Measurements from ENCODE around the gene TMEM273.
A peak's percentile ranks its signal among the peaks of the same experiment; 100 is the strongest.

The TMEM273 gene

DNA sequence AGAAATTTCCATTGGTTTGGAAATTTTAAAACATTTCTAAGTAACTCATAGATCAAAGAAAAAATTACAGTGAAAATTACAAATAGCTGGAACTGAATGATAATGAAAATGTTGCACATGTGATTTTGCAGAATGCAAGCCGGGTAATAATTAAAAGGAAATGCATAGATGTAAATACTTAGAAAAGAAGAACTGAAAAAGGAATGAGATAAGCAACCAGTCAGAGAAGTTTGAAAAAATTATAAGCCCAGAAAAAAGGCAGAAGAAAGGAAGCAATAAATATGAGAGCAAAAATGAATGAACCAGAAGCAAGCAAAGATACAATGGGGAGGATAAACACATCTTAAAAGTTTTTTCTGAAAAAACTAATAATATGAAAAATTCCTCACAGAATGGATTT lies 3.2 kb upstream of the TMEM273 start:
- Mint-ChIP-seq H3K9me3 (peaks cover 0 to 5% of the 10 kb centered on the region in 2 donors), H3K4me1 (peaks cover 38 to 66% of the 10 kb centered on the region in 2 donors), H3K27me3 (no peaks in the 10 kb centered on the region), H3K4me3 (peak overlapping the region in 1 of 2 donors; percentile 1), H3K27ac (peak overlapping the region; percentile 1), H3K36me3 (peaks cover 8 to 14% of the 10 kb centered on the region in 2 donors)
- no peak for DNase-seq
- ATAC-seq (replicated peaks), result peak; percentile 26 to 52

DNA sequence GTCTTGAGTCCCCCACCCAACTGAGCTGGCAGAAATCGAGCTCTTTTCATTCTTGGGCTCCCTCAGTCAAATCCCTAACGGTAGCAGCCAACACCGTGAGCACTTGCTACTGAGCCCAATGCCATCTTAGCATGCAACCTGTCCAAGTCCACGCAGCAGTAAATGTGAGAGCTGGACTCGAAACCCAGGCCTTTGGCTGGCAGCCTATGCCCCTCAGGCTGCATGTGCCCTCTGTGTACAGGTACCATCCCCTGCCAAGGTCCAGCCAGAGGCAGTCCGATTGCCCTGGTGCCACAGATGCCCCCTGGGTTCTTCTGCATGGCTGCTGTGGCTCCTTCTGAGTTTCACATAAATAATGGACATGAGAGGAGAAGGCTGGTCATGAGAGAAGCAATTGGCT lies 1.2 kb upstream of the TMEM273 start:
- DNase-seq (no peak), ATAC-seq (replicated peaks) (no peak)
- peak overlapping the region; percentile 96 for H3K27ac Mint-ChIP-seq
- H3K27me3 Mint-ChIP-seq, result no peaks in the 10 kb centered on the region
- peaks cover 0 to 3% of the 10 kb centered on the region in 2 donors for H3K9me3 Mint-ChIP-seq
- peak overlapping the region; percentile 77 to 83 for H3K4me3 Mint-ChIP-seq
- H3K36me3 Mint-ChIP-seq, result peaks cover 15 to 18% of the 10 kb centered on the region in 2 donors
- peaks cover 49 to 81% of the 10 kb centered on the region in 2 donors for H3K4me1 Mint-ChIP-seq

DNA sequence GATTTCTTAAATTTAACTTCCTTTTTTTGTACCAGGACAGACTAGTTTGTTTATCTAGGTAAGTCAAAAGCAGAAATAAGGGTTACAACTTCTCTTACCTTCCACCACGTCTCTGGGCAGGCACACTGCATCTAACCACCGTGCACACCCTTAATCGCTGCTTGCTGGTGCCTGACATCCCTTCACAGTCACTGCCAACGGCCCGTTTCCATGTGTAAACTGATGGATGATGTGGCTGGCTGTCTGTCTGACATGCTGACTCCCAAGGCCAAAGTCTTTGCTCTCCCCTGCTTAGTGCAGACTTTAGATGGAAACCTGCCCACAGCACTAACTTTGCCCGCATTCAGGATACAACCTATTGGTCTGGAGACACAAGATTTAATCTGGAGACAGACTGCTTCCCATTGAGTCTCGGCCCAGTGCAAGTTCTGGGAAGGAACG lies 1.1 kb downstream of the TMEM273 start:
- H3K36me3 Mint-ChIP-seq, result peaks cover 21 to 22% of the 10 kb centered on the region in 2 donors
- peaks cover 0 to 2% of the 10 kb centered on the region in 2 donors for H3K9me3 Mint-ChIP-seq
- ATAC-seq (replicated peaks) (no peak), DNase-seq (no peak)
- H3K4me1 Mint-ChIP-seq, result peaks cover 55 to 87% of the 10 kb centered on the region in 2 donors
- H3K27ac Mint-ChIP-seq, result peak overlapping the region; percentile 57
- no peaks in the 10 kb centered on the region for H3K27me3 Mint-ChIP-seq
- H3K4me3 Mint-ChIP-seq, result peak overlapping the region; percentile 86 to 95

DNA sequence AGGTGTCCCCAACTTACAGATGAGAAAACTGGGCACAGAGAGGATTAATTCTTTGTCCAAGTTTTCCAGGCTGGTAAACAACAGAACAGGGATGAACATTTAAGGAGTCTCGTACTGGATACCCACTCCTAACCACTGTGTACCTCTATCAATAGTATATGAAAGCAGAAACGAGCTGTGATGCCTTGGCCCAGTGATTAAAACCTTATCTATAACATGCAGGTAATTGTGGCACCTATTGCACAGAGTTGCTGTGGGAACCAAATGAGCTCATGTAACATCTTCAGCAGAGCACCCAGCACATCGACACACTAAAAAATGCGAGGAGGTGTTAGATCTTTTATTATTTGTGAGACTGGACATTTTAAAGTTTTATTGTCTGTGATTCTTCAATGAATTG lies 1.6 kb downstream of the TMEM273 start:
- no peaks in the 10 kb centered on the region for H3K27me3 Mint-ChIP-seq
- peaks cover 58 to 91% of the 10 kb centered on the region in 2 donors for H3K4me1 Mint-ChIP-seq
- H3K27ac Mint-ChIP-seq, result peak overlapping the region; percentile 57
- ATAC-seq (replicated peaks) (no peak), DNase-seq (no peak)
- H3K36me3 Mint-ChIP-seq, result peaks cover 23 to 25% of the 10 kb centered on the region in 2 donors
- peak overlapping the region; percentile 86 to 95 for H3K4me3 Mint-ChIP-seq
- H3K9me3 Mint-ChIP-seq, result peaks cover 0 to 2% of the 10 kb centered on the region in 2 donors

DNA sequence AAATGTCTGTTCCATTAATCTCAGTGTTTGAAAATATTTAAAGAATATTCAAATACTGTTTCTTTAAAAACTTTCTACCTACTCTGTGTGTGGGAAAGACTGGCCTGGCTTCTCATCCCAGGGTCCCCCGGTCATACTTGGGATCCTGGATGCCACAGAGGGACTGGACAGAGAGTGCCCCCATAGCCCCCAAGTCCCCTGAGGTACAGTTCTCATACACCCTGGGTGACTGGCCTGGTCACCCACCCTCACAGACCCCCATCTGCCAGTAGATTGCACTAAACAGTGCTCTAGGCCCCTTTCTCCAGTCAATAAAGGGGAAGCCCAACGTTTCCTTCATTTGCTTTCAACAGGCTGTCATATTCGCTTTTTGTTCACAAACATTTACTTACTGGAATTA lies 3.0 kb downstream of the TMEM273 start:
- DNase-seq (no peak), ATAC-seq (replicated peaks) (no peak)
- Mint-ChIP-seq H3K36me3 (peaks cover 33 to 37% of the 10 kb centered on the region in 2 donors), H3K9me3 (no peaks in the 10 kb centered on the region), H3K27ac (peak overlapping the region; percentile 56), H3K4me3 (peak overlapping the region; percentile 51 to 95), H3K4me1 (peaks cover 59 to 91% of the 10 kb centered on the region in 2 donors), H3K27me3 (no peaks in the 10 kb centered on the region)

DNA sequence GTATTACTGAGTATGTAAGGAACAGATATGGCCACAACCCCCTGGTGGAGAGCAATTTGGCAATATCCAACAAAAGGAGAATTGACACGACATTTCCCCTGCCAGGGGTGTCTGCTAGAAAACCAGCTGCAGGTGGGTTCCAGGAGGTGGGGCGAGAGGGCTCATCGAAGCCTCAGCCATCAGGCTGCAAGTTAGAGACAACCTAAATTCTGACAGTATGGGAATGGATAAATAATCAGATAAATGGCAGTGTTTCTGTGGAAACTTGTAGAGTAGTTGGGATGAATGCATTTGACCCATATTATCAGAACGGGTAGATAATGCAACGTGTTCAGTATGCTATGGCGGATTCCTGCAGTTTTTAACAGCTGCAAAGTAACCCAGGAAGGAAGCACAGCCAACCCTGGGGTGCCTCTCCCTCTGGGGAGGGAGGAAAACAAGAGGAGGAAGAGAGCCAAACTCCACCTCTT lies 3.5 kb downstream of the TMEM273 start:
- peaks cover 37 to 40% of the 10 kb centered on the region in 2 donors for H3K36me3 Mint-ChIP-seq
- ATAC-seq (replicated peaks) (no peak), DNase-seq (no peak)
- H3K27me3 Mint-ChIP-seq, result no peaks in the 10 kb centered on the region
- no peaks in the 10 kb centered on the region for H3K9me3 Mint-ChIP-seq
- H3K4me1 Mint-ChIP-seq, result peaks cover 58 to 91% of the 10 kb centered on the region in 2 donors
- peak overlapping the region; percentile 65 to 81 for H3K4me3 Mint-ChIP-seq
- no peak overlapping the region for H3K27ac Mint-ChIP-seq

DNA sequence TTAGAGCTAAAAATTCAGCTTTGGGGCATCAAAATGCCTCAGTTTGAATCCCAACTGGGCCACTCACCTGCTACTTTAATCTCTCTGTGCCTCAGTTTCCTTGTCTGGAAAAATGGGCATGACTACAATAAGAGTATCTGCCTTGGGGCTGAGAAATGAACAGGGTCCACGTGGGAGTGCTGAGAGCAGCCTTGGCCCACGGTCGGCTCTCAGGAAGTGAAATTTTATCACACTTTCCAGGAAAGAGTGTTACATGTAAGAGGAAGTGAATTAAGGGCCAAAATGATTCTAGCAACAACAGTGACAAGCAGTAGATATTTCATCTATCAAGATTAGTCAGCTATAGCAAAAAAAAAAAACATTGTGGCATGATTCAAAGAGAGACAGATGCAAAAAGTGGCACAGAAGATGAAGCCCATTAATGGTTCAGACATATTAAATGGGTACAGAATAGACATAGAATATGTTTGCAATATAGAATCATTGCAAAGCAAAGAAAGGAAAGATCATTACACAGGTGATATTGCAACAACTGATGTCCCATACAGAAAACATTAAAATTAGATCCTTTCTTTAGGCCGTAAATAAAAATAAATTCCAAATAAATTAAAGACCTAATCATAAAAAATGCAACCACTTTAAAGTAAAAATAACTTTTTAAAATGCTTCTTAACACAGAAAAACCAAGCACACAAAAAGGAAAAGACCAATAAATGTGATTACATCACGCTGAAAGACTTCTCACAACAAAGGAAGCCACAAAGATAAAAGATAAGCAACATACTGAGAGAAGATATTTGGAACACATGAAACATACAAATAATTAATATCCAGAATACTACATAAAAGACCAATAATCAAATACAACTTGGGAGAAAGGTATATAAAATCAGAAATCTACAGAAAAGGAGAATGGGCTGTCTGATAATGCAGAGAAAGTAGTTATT lies 4.3 kb downstream of the TMEM273 start:
- Mint-ChIP-seq H3K4me1 (peaks cover 58 to 91% of the 10 kb centered on the region in 2 donors), H3K4me3 (peak overlapping the region; percentile 65 to 81), H3K27me3 (no peaks in the 10 kb centered on the region), H3K27ac (peak overlapping the region; percentile 49), H3K36me3 (peaks cover 37 to 41% of the 10 kb centered on the region in 2 donors), H3K9me3 (no peaks in the 10 kb centered on the region)
- peak; percentile 73 to 77 for ATAC-seq (replicated peaks)
- DNase-seq, result no peak

DNA sequence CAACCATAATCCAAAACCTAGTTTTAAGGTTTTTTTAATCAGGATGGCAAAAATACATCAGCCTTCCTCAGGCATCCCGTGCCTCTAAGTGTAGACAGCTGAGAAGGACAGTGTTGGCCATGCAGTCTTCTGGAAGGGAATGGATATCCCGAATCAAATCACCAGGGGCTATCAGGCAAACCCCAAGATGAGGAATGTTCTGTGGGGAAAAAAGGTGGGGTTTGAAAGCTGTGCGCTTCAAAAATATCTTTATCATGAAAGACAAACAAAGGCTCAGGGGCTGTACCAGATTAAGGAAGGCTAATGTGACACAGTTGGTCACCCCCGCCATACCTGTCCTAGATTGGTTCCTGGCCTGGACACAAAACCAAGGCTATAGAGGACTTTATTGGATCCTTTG lies 5.4 kb downstream of the TMEM273 start:
- ATAC-seq (replicated peaks), result no peak
- Mint-ChIP-seq H3K4me3 (no peak overlapping the region), H3K27ac (peak overlapping the region; percentile 10), H3K27me3 (no peaks in the 10 kb centered on the region), H3K36me3 (peaks cover 39 to 47% of the 10 kb centered on the region in 2 donors), H3K4me1 (peaks cover 61 to 93% of the 10 kb centered on the region in 2 donors), H3K9me3 (no peaks in the 10 kb centered on the region)
- DNase-seq, result no peak

DNA sequence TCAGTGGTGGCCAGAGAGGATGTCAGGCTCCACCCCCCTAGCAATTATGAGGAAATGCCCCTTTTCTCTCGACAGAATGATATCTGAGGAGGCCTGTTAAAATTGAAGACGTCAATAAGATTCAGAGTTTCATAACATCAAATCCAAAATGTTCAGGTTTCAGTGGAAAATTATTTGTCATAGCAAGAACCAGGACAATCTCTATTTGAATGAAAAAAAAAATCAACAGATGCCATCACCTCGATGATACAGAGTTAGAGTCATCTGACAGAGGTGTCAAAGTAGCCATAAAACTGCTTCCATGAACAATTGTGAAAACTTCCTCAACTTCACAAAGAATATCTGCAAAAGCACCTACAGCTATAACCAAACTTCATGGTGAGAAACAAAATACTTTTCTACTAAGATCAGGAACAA lies 7.7 kb downstream of the TMEM273 start:
- ATAC-seq (replicated peaks), result peak; percentile 2 to 22
- Mint-ChIP-seq H3K36me3 (peaks cover 35 to 54% of the 10 kb centered on the region in 2 donors), H3K27ac (peak overlapping the region; percentile 81)

DNA sequence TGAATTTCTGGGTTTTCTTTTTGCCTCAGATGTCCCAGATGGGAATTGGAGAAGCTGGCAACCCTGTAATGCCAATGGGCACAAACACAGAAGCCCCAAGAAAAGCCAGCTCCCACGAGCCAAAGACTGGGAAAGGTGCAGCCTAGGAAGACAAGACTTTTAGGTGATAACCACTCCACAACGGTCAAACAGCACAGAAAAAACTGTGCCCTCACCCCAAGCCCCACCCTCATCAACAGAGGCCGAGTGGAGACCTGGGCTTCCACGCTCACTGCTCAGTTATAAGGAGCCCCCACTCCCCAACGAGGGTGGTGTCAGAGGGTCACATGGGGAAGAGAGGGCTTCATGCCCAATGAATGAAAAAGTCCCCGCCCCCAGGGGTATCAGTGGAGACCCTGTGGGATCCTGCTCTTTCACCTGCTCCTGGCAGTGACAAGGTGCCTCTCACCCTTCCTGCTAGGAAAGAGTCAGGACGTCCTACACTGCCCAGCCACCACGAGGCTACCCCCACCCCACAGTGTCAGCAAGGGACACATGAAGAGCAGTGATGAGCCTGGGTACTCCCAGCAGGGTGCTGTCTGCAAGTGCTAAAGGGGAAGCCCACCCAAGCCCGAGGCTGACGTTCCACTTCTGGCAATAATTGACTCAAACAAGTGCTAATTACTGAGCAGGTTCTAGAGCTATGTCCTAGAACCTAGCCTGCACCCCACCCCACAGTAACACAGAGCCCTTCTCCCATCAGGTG lies 8.3 kb downstream of the TMEM273 start:
- H3K9me3 Mint-ChIP-seq, result no peaks in the 10 kb centered on the region
- ATAC-seq (replicated peaks) (peak in 1 of 2 donors; percentile 20), DNase-seq (no peak)
- H3K27ac Mint-ChIP-seq, result peak overlapping the region; percentile 81
- H3K27me3 Mint-ChIP-seq, result no peaks in the 10 kb centered on the region
- H3K4me1 Mint-ChIP-seq, result peaks cover 72 to 95% of the 10 kb centered on the region in 2 donors
- H3K4me3 Mint-ChIP-seq, result peak overlapping the region; percentile 23 to 47
- H3K36me3 Mint-ChIP-seq, result peaks cover 35 to 54% of the 10 kb centered on the region in 2 donors

More for the DNA sequence above, 7.7 kb downstream of the TMEM273 start:
- peak overlapping the region; percentile 23 to 51 for H3K4me3 Mint-ChIP-seq
- peaks cover 71 to 94% of the 10 kb centered on the region in 2 donors for H3K4me1 Mint-ChIP-seq
- H3K27me3 Mint-ChIP-seq, result no peaks in the 10 kb centered on the region
- no peaks in the 10 kb centered on the region for H3K9me3 Mint-ChIP-seq
- no peak for DNase-seq

DNA sequence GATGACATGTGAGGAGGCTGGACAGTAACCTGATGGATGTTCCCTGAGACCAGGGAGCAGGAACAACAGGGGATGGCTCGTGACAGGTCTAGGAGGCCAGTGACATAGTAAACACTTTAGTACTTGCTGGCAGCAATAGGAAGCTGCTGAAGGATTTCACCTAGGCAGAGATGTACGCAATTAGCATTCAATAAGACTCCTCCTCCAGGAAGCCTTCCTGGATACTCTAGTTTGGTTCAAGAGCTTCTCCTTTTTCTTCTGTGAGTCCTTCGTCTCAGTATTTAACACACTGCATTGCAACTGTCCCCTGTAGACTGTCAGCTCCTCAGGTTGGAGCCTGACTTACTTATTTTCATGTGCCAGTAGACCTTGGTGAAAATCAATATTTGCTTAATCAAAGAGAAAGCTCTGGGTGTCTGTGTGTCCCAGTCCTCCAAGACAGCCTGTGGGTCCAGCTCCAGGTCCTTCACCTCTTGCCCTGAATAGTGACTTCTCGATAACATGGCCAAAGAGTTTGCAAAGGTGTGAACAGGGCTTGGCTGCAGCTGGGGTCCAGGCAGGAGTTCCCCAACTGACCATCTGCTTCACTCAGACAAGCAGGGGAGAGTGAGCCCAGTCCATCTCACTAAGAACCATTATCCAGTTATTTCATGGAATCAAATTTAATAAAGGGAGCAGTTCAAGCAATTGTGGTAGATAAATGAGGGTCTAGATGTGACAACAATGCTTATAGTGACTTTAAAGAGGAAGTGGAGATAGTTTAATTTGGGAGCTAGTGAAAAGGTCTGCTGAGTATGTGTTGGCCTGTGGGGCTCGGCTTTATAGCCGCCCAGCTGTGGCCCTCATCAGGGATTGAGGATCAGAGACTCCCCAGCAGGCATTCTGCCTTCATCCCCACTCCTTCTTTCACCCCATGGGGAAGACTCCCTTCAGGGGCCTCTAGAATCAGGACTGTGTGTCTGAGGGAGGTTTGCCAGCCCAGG lies 9.4 kb downstream of the TMEM273 start:
- peaks cover 35 to 59% of the 10 kb centered on the region in 2 donors for H3K36me3 Mint-ChIP-seq
- no peak for ATAC-seq (replicated peaks)
- no peaks in the 10 kb centered on the region for H3K9me3 Mint-ChIP-seq
- peak overlapping the region; percentile 98 for H3K27ac Mint-ChIP-seq
- DNase-seq, result no peak
- no peaks in the 10 kb centered on the region for H3K27me3 Mint-ChIP-seq
- H3K4me3 Mint-ChIP-seq, result peak overlapping the region in 1 of 2 donors; percentile 29
- H3K4me1 Mint-ChIP-seq, result peaks cover 75 to 95% of the 10 kb centered on the region in 2 donors

DNA sequence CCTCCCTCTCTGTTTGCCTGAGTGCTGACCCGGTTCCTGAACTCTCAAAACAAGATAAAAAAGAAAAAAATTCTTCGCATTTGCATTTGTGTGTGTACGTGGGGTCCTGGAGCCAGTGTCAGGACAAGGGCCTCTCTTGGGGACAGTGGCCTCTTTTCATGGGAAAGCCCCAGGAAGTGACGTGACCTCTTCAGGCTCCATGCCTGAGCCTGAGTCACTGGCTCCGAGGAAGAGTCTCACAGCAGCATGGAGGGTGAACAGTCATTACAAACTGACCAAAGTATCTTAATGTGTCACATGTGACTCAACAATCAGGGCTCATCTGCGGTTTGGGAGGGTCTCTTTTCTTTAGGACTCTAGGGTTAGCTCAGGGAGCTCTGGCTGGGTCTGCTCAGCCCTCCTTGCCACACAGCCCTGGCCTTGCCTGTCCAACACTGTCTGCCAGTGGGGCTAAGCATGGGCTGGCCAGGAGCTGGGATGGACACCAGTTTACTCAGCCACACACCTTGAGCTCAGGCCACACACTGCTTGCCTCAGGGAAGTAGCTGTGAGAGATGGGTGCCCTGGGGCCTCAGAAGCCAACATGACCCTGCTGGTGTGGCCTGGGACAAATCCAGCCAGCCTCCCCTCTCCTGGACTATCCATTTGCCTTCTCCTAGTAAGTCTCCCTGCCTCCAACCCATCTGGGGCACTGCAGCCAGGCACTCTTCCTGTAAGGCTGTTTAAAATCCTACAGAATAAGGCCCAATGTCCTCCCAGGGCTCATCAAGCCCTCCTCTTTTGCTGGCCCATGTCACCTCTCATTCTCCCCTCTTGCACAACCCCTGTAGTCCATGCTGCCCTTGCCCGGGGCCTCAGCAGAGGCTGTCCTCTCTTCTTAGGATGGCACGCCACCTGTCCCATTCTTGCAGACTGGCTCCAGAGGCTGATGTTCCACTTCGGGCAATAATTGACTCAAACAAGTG lies 10.5 kb downstream of the TMEM273 start:
- H3K9me3 Mint-ChIP-seq, result no peaks in the 10 kb centered on the region
- peak overlapping the region; percentile 98 for H3K27ac Mint-ChIP-seq
- H3K27me3 Mint-ChIP-seq, result no peaks in the 10 kb centered on the region
- peaks cover 82 to 99% of the 10 kb centered on the region in 2 donors for H3K4me1 Mint-ChIP-seq
- H3K4me3 Mint-ChIP-seq, result peak overlapping the region; percentile 69 to 76
- ATAC-seq (replicated peaks), result peak; percentile 87
- peak; percentile 85 for DNase-seq
- H3K36me3 Mint-ChIP-seq, result peaks cover 33 to 67% of the 10 kb centered on the region in 2 donors
